NB4 (cell line): Measurements from ENCODE around the gene C1QTNF9B.

ENCODE experiments used
- DNase-seq: peaks from one replicate; pipeline ENCODE4 v3.0.0; 2010; ENCODE audit warnings: low read depth
- H3K4me3 ChIP-seq: one replicate; pipeline ENCODE4 v1.5.1; 2011; ENCODE audit warnings: mild to moderate bottlenecking, low read depth, low read length, moderate library complexity
- MYC ChIP-seq: IDR thresholded peaks from 2 replicates; pipeline ENCODE4 v1.6.1; 2011; ENCODE audit warnings: low read depth, low read length
- POLR2A ChIP-seq: IDR thresholded peaks from 2 replicates; pipeline ENCODE4 v1.6.1; 2011; ENCODE audit warnings: mild to moderate bottlenecking; ENCODE audit not compliant: insufficient read length; ENCODE audit errors: extremely low read depth
- TF ChIP-seq, protein P1 (sequence below): IDR thresholded peaks from 2 replicates; pipeline ENCODE4 v1.6.1; 2011; ENCODE audit warnings: low read depth, low read length
- TF ChIP-seq, protein P2 (sequence below): IDR thresholded peaks from one replicate; pipeline ENCODE4 v1.5.1; 2012; ENCODE audit warnings: low read depth, low read length

C1QTNF9B gene

DNA sequence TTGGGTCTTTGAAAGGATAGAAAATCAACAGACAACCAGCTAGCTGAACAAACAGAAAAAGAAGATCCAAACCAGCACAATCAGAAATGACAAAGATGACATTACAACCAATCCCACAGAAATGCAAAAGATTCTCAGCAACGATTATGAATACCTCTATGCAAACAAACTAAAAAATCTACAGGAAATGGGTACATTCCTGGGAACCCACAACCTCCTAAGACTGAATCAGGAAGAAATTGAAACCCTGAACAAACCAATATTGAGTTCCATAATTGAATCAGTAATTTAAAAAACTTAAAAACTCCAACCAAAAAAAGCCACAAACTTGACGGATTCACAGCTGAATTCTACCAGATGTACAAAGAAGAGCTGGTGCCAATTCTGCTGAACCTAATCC is 20.9 kb upstream of the C1QTNF9B start:
- DNase-seq, result no peak

DNA sequence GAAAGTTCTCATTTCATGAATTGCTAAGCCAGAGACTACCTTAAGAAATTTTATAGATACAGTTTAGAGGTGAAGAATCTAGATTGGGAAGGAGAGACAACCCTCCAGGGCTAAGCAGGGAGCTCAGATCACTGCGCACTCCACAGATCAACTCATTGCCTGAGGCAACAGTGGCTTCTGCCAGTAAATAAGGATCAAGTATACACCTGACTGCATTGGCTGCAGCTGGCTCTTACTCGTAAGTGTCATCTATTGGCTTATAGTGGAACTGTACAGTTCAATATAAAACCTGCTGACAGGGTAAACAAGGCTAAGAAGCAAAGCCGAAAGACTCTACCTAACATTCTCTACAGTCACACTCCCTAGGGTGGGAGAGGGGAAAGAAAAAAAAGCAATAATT is 18.0 kb upstream of the C1QTNF9B start:
- no peak overlapping the region for H3K4me3 ChIP-seq
- TF ChIP-seq, protein P1, sequence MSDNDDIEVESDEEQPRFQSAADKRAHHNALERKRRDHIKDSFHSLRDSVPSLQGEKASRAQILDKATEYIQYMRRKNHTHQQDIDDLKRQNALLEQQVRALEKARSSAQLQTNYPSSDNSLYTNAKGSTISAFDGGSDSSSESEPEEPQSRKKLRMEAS, result no peak
- TF ChIP-seq POLR2A (no peak), MYC (no peak)
- TF ChIP-seq, protein P2, sequence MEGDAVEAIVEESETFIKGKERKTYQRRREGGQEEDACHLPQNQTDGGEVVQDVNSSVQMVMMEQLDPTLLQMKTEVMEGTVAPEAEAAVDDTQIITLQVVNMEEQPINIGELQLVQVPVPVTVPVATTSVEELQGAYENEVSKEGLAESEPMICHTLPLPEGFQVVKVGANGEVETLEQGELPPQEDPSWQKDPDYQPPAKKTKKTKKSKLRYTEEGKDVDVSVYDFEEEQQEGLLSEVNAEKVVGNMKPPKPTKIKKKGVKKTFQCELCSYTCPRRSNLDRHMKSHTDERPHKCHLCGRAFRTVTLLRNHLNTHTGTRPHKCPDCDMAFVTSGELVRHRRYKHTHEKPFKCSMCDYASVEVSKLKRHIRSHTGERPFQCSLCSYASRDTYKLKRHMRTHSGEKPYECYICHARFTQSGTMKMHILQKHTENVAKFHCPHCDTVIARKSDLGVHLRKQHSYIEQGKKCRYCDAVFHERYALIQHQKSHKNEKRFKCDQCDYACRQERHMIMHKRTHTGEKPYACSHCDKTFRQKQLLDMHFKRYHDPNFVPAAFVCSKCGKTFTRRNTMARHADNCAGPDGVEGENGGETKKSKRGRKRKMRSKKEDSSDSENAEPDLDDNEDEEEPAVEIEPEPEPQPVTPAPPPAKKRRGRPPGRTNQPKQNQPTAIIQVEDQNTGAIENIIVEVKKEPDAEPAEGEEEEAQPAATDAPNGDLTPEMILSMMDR, result no peak
- DNase-seq, result no peak

More for the DNA sequence above, 20.9 kb upstream of the C1QTNF9B start:
- no peak overlapping the region for H3K4me3 ChIP-seq
- TF ChIP-seq POLR2A, result no peak
- no peak for TF ChIP-seq MYC
- TF ChIP-seq, protein P2, result no peak
- TF ChIP-seq, protein P1, result no peak

DNA sequence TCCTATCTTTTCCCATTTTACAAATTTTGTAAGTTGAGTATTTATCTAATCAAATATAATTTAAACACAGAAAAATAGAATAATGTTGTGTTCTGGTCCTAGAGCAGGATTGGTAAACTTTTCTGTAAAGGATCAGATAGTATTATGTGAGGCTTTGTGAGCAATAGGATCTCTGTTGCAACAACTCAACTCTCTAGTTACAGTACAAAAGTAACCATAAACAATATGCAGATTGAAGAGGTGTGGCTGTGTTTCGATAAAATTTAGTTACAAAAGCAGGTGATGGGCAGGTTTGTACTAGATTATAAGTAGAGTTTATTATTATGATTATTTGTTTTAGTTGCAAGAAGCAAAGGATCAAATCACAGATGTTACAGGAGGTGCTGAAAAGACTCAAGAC is 15.2 kb upstream of the C1QTNF9B start:
- no peak for DNase-seq
- TF ChIP-seq, protein P1, result no peak
- TF ChIP-seq, protein P2, result no peak
- TF ChIP-seq POLR2A, result no peak
- no peak for TF ChIP-seq MYC
- H3K4me3 ChIP-seq, result no peak overlapping the region

DNA sequence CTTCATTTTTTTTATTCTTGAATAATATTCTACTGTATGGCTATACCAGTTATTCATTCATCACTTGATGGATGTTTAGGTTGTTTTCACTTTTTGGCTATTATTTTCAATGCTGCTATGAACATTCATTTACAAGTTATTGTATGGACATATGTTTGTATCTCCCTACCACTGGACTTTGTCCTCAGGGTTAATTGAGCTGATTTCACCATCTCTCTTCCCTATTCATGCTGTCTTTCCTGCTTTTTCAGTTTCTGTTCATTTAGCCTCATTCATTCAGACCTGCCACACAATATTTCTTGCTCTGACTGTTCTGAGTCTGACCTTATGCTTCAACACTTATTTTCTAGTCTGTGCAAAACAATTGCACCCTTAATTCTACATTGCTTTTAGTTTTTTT is 12.3 kb upstream of the C1QTNF9B start:
- TF ChIP-seq POLR2A (no peak), MYC (no peak)
- TF ChIP-seq, protein P1, result no peak
- TF ChIP-seq, protein P2, result no peak
- H3K4me3 ChIP-seq, result no peak overlapping the region
- no peak for DNase-seq

DNA sequence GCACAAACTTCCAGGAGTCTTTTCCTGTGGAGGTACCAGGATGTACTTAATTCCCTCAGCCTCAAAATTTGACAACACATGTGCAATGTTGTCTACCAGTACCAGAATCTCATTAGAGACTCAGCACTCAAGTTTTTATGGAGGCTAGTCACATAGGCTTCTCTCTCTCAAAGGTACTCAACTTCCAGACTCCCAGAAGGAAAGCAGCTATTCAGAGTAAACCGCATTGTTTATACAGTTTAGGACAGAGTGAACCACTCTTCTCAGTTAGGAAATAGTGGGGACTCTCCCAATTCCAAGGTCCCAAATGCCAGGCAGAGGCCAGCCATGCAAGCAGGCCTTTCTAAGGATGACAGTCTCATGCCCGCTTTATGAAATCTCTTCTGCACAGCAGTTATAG is 8.5 kb upstream of the C1QTNF9B start:
- DNase-seq, result no peak
- H3K4me3 ChIP-seq, result no peak overlapping the region
- TF ChIP-seq POLR2A (no peak), MYC (no peak)
- TF ChIP-seq, protein P2, result no peak
- TF ChIP-seq, protein P1, result no peak

DNA sequence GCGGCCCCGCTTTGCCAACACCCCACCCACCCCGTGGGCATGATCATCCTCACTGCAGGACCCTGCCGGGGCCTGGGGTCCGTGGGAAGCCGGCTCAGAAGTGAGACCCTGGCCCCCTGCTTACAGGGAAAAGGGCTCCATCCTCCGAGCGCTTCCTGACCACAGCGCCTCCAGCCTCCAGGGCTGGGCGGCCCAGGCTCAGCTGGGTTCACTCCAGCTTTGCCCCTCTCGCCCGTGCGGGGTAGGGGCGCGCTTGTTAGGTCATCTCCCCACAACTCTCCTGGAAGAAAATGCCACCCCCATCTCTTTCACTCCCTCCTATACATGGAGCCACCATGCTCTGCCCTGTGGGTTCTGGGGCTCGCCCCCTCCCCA is 6.6 kb upstream of the C1QTNF9B start:
- TF ChIP-seq MYC (no peak), POLR2A (no peak)
- TF ChIP-seq, protein P2, result no peak
- TF ChIP-seq, protein P1, result no peak
- H3K4me3 ChIP-seq, result no peak overlapping the region
- DNase-seq, result no peak
